ENCODE data around the gene KIF6. TPM values are rescaled to one million over a fixed set of nuclear protein-coding genes. Genes with fewer than 3 reads are reported as not detected.

The KIF6 gene
- total RNA-seq, 1 experiment from 2014 or later, result not detected

DNA sequence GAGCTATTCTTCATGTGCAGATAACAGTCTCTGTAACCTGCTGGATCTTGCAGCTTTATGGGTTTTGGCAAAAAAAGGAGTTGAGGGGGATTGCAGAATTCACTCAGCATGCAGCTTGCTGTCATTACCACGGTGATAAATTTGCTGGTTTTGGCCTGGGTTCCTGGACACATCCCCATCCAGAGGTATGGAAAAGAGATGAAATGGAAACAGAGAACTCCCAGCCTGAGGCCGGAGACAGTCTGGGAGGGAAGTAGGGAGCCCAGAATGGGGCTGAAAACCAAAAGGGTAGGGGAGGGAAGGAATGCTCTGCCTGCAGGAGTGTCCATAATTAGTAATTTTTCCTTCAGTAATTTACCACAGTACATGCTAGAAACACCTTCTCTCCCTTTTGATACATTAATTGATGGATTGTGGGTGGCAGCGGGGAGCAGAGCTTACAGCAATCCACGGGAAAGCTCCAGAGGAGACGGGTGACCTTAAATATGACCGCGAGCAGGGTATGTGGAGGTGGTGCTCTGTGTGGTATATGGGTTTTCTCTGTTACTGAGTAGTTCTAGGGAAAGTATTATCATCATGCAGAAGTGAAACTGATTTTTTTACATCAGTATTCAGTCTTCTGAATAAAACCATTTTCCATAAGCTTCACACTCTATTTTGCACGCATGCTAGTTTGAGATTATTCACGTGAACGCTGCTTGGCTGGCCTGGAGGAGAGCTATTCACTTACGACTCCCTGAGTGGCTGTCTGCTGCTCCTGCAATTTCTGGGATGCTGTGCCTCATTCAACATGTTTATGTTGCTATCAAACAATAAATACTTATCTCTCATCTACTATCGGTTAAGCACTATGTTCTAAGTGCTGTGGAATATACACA lies 336.4 kb downstream of the KIF6 start (continued):
- TF ChIP-seq REST (IDR thresholded peaks at IDR 0.05; ENCODE audit: low read depth), result no peak
- no peak for TF ChIP-seq MAX (IDR thresholded peaks at IDR 0.05)
- no peak for TF ChIP-seq POLR2A (IDR thresholded peaks at IDR 0.05; ENCODE audit: borderline replicate concordance, extremely low read depth, insufficient read depth, insufficient read length)

GRCh38 chr6:39387785-39388184 lies 337.4 kb downstream of the KIF6 start:
- no TSS peak for BruUV-seq (replicated peaks)
- no peaks in the 10 kb centered on the region for H4K20me1 ChIP-seq (ENCODE audit: insufficient read depth)
- no peak overlapping the region for H3K4me2 ChIP-seq (ENCODE audit: low read length)
- no peak overlapping the region for H3K27ac ChIP-seq (ENCODE audit: low read depth, low read length)
- no peaks in the 10 kb centered on the region for H3K4me1 ChIP-seq (ENCODE audit: control insufficient read depth in 1 of 2, insufficient read depth in 2 of 2, low read length in 2 of 2)
- ChIA-PET POLR2A (no interaction called here), RAD21 (ENCODE audit: low non-redundant PET in 1 of 2, low total read pairs in 2 of 2, uncharacterized antibody in 2 of 2, unreplicated experiment in 2 of 2) (no interaction called here), CTCF (no interaction called here)
- ATAC-seq (no peak), DNase-seq (ENCODE audit: low read depth, low spot score) (no peak)
- no peak overlapping the region for H3K9ac ChIP-seq (ENCODE audit: low read length)
- intact Hi-C loops (cut with micrococcal nuclease), result no loop called here
- H3K36me3 ChIP-seq (ENCODE audit: control insufficient read depth in 1 of 2, insufficient read depth in 2 of 2, low read length in 2 of 2), result no peaks in the 10 kb centered on the region
- H2AFZ ChIP-seq (ENCODE audit: low read depth, low read length, poor library complexity, severe bottlenecking), result no peak overlapping the region
- H3K27me3 ChIP-seq (ENCODE audit: insufficient read depth, low read length), result peaks cover 73% of the 10 kb centered on the region
- no peaks in the 10 kb centered on the region for H3K79me2 ChIP-seq (ENCODE audit: insufficient read depth, low read length)
- no peaks in the 10 kb centered on the region for H3K9me3 ChIP-seq (ENCODE audit: control insufficient read depth in 1 of 2, insufficient read depth in 1 of 2, low read depth in 1 of 2, low read length in 2 of 2)
- H3K4me3 ChIP-seq (replicated peaks in 1 of 2; ENCODE audit: low read depth in 1 of 2, low read length in 2 of 2), result no peak overlapping the region
- no peaks in the 10 kb centered on the region for H3K9me2 ChIP-seq (ENCODE audit: insufficient read depth)
- TF ChIP-seq, protein P1, sequence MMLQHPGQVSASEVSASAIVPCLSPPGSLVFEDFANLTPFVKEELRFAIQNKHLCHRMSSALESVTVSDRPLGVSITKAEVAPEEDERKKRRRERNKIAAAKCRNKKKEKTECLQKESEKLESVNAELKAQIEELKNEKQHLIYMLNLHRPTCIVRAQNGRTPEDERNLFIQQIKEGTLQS (IDR thresholded peaks at IDR 0.05), result no peak
- TF ChIP-seq MAX (IDR thresholded peaks at IDR 0.05) (no peak), JUND (IDR thresholded peaks at IDR 0.05) (no peak), SIN3A (IDR thresholded peaks at IDR 0.05; ENCODE audit: low read depth) (no peak), SP1 (IDR thresholded peaks at IDR 0.05; ENCODE audit: low read depth) (no peak), REST (IDR thresholded peaks at IDR 0.05; ENCODE audit: low read depth) (no peak), EZH2 (IDR thresholded peaks at IDR 0.05) (no peak), POLR2AphosphoS5 (IDR thresholded peaks at IDR 0.05; ENCODE audit: low read depth, low read length) (no peak), YY1 (IDR thresholded peaks at IDR 0.05; ENCODE audit: extremely low read depth, insufficient replicate concordance, low read depth, low read length) (no peak), CEBPB (IDR thresholded peaks at IDR 0.05; ENCODE audit: low read depth) (no peak)
